ENCODE measurements around the gene PID1.

The PID1 gene

DNA sequence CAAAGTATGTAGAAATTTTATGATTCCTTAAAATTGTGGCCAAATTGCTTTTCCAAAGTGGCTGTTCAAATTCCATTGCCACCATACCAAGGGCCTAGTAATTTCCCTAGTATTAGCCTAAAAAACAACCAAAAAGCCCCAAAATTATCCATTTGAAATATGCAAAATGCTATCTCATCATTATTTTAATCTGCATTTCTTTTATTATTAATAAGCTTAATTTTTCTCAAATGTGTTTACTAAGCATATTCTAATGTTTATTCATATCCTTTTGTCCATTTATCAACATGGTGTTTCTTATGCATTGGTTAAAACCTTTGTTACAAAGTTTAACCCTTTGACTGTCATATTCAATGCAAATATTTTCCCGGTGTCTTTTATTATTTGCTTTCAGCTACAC, 48.0 kb downstream of the PID1 start:
- no peaks in the 10 kb centered on the region for H3K27me3 ChIP-seq (ENCODE audit: control insufficient read depth in 2 of 2, insufficient read depth in 2 of 2, low read length in 2 of 2)
- H3K36me3 ChIP-seq (ENCODE audit: control insufficient read depth in 2 of 2, insufficient read depth in 2 of 2, low read length in 2 of 2): peaks cover 0 to 6% of the 10 kb centered on the region in 2 donors
- no peak overlapping the region for H3K9ac ChIP-seq (ENCODE audit: low read depth in 1 of 2, low read length in 2 of 2)
- H3K4me1 ChIP-seq (ENCODE audit: control insufficient read depth in 2 of 2, insufficient read depth in 2 of 2, low read length in 2 of 2): no peaks in the 10 kb centered on the region
- H3K27ac ChIP-seq (ENCODE audit: low read depth in 2 of 2, low read length in 2 of 2): no peak overlapping the region
- H3K9me3 ChIP-seq (ENCODE audit: control insufficient read depth in 2 of 2, low read length in 2 of 2): no peaks in the 10 kb centered on the region
- no peak overlapping the region for H3K4me3 ChIP-seq (ENCODE audit: low read length in 2 of 2)

DNA sequence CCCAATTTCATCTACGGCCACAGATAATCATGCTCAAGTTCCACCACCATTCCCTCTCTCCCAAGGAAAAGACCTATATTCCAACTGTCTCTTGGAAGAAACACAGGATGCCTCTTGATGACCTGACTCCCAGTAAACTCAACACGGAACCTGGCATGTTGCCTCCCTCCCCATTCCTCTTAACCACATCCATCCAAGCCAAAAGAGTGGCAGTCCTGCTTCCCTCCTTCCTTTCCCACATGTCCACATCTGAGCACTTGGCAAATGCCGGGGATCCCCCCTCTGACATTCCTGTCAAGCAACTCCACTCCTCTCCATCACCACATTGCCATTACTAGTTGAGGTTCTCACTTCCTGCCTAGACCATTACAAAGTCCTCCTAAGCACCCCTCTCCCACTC, 49.4 kb downstream of the PID1 start:
- Histone ChIP-seq H3K36me3 (ENCODE audit: control insufficient read depth in 2 of 2, insufficient read depth in 2 of 2, low read length in 2 of 2) (peaks cover 0 to 6% of the 10 kb centered on the region in 2 donors), H3K9me3 (ENCODE audit: control insufficient read depth in 2 of 2, low read length in 2 of 2) (no peaks in the 10 kb centered on the region), H3K4me1 (ENCODE audit: control insufficient read depth in 2 of 2, insufficient read depth in 2 of 2, low read length in 2 of 2) (no peaks in the 10 kb centered on the region), H3K4me3 (ENCODE audit: low read length in 2 of 2) (no peak overlapping the region), H3K27me3 (ENCODE audit: control insufficient read depth in 2 of 2, insufficient read depth in 2 of 2, low read length in 2 of 2) (no peaks in the 10 kb centered on the region), H3K9ac (ENCODE audit: low read depth in 1 of 2, low read length in 2 of 2) (no peak overlapping the region), H3K27ac (ENCODE audit: low read depth in 2 of 2, low read length in 2 of 2) (no peak overlapping the region)

DNA sequence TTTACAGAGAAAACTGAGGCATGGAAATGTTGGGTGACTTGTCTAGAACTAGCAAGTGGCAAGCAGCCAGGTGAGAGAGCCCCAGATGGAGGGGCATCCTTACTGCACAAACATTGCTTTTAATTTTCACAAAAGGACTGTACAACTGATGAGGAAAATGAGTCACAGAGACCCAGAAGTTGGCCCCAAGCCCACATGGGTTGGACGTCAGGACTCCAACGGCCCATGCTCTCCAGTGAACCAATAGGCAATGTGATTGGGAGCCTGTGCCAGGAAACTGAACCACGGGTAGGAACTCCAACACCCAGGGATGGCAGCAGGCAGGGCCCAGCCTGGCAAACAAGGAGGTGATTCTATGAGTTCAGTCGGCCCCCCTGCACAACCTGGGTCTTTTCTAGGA, 50.8 kb downstream of the PID1 start:
- Histone ChIP-seq H3K9me3 (ENCODE audit: control insufficient read depth in 2 of 2, low read length in 2 of 2) (no peaks in the 10 kb centered on the region), H3K4me1 (ENCODE audit: control insufficient read depth in 2 of 2, insufficient read depth in 2 of 2, low read length in 2 of 2) (no peaks in the 10 kb centered on the region), H3K27ac (ENCODE audit: low read depth in 2 of 2, low read length in 2 of 2) (no peak overlapping the region), H3K9ac (ENCODE audit: low read depth in 1 of 2, low read length in 2 of 2) (no peak overlapping the region), H3K4me3 (ENCODE audit: low read length in 2 of 2) (no peak overlapping the region), H3K27me3 (ENCODE audit: control insufficient read depth in 2 of 2, insufficient read depth in 2 of 2, low read length in 2 of 2) (no peaks in the 10 kb centered on the region), H3K36me3 (ENCODE audit: control insufficient read depth in 2 of 2, insufficient read depth in 2 of 2, low read length in 2 of 2) (no peaks in the 10 kb centered on the region)

DNA sequence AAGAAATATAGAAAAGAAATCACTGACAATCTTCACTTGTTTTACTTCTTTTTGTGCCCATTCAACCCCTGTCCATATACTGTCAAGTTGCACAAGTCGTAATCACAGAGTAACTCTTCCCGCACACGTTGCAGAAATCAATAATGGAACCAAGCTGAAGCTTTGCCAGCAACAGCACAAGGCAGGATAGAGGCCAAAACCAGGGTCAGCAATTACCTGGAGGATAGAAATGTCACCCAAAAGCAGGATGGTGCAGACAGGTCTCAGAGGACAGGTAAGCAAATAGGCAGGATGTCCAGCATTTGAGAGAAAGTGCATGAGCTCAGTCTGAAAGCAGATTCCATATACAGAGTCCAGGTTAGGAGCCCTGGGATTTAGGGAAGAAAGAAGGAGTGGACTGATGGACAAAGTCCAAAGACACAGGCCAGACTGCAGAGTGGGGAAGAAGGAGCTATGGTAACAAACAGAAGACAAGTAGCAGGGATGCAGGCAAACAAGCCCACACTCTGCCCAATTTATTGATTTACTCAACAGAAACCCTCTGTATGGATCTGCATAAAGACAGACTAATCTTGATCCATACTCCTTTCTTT, 52.7 kb downstream of the PID1 start:
- Histone ChIP-seq H3K36me3 (ENCODE audit: control insufficient read depth in 2 of 2, insufficient read depth in 2 of 2, low read length in 2 of 2) (no peaks in the 10 kb centered on the region), H3K4me1 (ENCODE audit: control insufficient read depth in 2 of 2, insufficient read depth in 2 of 2, low read length in 2 of 2) (no peaks in the 10 kb centered on the region), H3K4me3 (ENCODE audit: low read length in 2 of 2) (no peak overlapping the region), H3K27ac (ENCODE audit: low read depth in 2 of 2, low read length in 2 of 2) (no peak overlapping the region), H3K9ac (ENCODE audit: low read depth in 1 of 2, low read length in 2 of 2) (no peak overlapping the region), H3K27me3 (ENCODE audit: control insufficient read depth in 2 of 2, insufficient read depth in 2 of 2, low read length in 2 of 2) (no peaks in the 10 kb centered on the region), H3K9me3 (ENCODE audit: control insufficient read depth in 2 of 2, low read length in 2 of 2) (no peaks in the 10 kb centered on the region)

DNA sequence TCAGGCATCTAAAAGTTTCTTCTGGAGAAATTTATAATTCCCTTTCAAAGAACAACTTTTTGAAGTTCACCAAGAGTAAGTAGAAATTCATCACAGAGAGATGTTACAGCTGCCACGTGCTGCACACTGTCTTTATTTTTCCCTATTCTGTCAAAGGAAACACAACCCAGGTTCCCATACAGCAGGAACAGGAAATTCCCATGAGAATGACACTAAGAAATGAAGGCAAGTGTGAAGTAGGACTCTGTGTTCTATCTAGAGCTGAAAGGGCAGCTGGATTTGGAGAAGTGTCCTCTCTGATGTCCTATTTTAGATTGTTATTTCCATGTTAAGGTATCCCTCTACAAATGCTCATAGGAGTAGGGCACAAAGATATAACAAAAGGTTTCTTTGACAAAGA, 58.8 kb downstream of the PID1 start:
- Histone ChIP-seq H3K4me1 (ENCODE audit: control insufficient read depth in 2 of 2, insufficient read depth in 2 of 2, low read length in 2 of 2) (no peaks in the 10 kb centered on the region), H3K9me3 (ENCODE audit: control insufficient read depth in 2 of 2, low read length in 2 of 2) (no peaks in the 10 kb centered on the region), H3K27ac (ENCODE audit: low read depth in 2 of 2, low read length in 2 of 2) (no peak overlapping the region), H3K36me3 (ENCODE audit: control insufficient read depth in 2 of 2, insufficient read depth in 2 of 2, low read length in 2 of 2) (no peaks in the 10 kb centered on the region), H3K9ac (ENCODE audit: low read depth in 1 of 2, low read length in 2 of 2) (no peak overlapping the region), H3K4me3 (ENCODE audit: low read length in 2 of 2) (no peak overlapping the region), H3K27me3 (ENCODE audit: control insufficient read depth in 2 of 2, insufficient read depth in 2 of 2, low read length in 2 of 2) (no peaks in the 10 kb centered on the region)

DNA sequence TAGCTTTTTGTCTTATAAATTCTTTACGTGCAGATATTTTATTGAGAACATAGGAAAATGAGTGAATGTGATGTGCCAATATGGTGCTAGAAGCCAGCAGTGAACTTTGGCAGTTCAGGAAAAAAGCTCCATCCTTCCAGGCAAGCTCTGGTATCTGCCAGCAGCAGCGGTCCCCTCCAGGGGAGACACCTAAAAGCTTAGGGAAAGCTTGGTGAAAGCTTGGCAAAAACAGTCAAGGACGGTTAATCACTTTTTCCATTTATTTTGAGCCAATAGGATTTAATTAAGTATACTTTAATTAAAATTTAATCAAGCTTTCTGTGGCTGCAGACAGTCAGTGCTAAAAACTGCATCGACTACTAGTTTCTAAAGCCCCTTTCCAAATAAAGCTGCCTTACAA, 60.4 kb downstream of the PID1 start:
- H3K9me3 ChIP-seq (ENCODE audit: control insufficient read depth in 2 of 2, low read length in 2 of 2): no peaks in the 10 kb centered on the region
- no peaks in the 10 kb centered on the region for H3K36me3 ChIP-seq (ENCODE audit: control insufficient read depth in 2 of 2, insufficient read depth in 2 of 2, low read length in 2 of 2)
- no peak overlapping the region for H3K9ac ChIP-seq (ENCODE audit: low read depth in 1 of 2, low read length in 2 of 2)
- no peaks in the 10 kb centered on the region for H3K4me1 ChIP-seq (ENCODE audit: control insufficient read depth in 2 of 2, insufficient read depth in 2 of 2, low read length in 2 of 2)
- no peaks in the 10 kb centered on the region for H3K27me3 ChIP-seq (ENCODE audit: control insufficient read depth in 2 of 2, insufficient read depth in 2 of 2, low read length in 2 of 2)
- H3K4me3 ChIP-seq (ENCODE audit: low read length in 2 of 2): no peak overlapping the region
- H3K27ac ChIP-seq (ENCODE audit: low read depth in 2 of 2, low read length in 2 of 2): no peak overlapping the region

DNA sequence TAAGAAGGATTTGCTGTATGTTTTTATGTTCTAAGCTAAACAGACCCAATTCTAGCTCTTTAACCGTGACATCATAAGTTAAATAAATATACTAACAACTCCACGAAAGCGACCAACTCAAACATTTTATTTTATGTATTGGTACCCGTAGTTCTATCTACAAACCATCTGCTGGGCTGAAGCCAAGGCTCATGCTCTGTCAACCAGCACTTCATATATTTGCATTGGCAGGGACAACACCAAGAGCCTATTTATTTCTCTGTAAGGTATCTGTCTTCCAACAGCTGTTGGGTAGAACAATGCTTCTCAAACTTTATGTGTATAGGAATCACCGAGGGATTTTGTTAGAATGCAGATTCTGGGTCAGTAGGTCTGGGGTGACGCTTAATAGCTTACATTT, 64.5 kb downstream of the PID1 start:
- Histone ChIP-seq H3K4me3 (ENCODE audit: low read length in 2 of 2) (no peak overlapping the region), H3K27me3 (ENCODE audit: control insufficient read depth in 2 of 2, insufficient read depth in 2 of 2, low read length in 2 of 2) (no peaks in the 10 kb centered on the region), H3K9me3 (ENCODE audit: control insufficient read depth in 2 of 2, low read length in 2 of 2) (no peaks in the 10 kb centered on the region), H3K9ac (ENCODE audit: low read depth in 1 of 2, low read length in 2 of 2) (no peak overlapping the region), H3K36me3 (ENCODE audit: control insufficient read depth in 2 of 2, insufficient read depth in 2 of 2, low read length in 2 of 2) (no peaks in the 10 kb centered on the region), H3K4me1 (ENCODE audit: control insufficient read depth in 2 of 2, insufficient read depth in 2 of 2, low read length in 2 of 2) (no peaks in the 10 kb centered on the region), H3K27ac (ENCODE audit: low read depth in 2 of 2, low read length in 2 of 2) (no peak overlapping the region)

DNA sequence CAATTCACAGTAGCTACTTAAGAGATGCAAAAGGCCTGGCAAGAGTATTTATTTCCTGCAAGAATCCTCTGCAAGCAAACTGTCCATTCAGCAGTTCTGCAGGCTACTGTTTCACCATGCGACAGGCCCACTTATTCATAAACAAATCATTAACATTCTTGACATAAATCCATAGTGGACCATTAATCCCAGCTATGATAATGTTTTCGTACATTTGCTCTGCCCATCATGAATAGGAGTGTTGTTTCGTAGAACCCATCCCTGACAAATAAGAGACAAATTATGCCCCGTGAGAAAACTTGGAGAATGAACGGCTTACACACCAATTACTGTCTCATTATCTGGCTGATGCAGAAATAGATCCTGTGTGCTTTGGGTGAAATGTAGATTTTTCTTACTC, 65.4 kb downstream of the PID1 start:
- no peaks in the 10 kb centered on the region for H3K36me3 ChIP-seq (ENCODE audit: control insufficient read depth in 2 of 2, insufficient read depth in 2 of 2, low read length in 2 of 2)
- H3K4me3 ChIP-seq (ENCODE audit: low read length in 2 of 2): no peak overlapping the region
- H3K4me1 ChIP-seq (ENCODE audit: control insufficient read depth in 2 of 2, insufficient read depth in 2 of 2, low read length in 2 of 2): no peaks in the 10 kb centered on the region
- no peak overlapping the region for H3K9ac ChIP-seq (ENCODE audit: low read depth in 1 of 2, low read length in 2 of 2)
- H3K27me3 ChIP-seq (ENCODE audit: control insufficient read depth in 2 of 2, insufficient read depth in 2 of 2, low read length in 2 of 2): no peaks in the 10 kb centered on the region
- H3K27ac ChIP-seq (ENCODE audit: low read depth in 2 of 2, low read length in 2 of 2): no peak overlapping the region
- H3K9me3 ChIP-seq (ENCODE audit: control insufficient read depth in 2 of 2, low read length in 2 of 2): no peaks in the 10 kb centered on the region

DNA sequence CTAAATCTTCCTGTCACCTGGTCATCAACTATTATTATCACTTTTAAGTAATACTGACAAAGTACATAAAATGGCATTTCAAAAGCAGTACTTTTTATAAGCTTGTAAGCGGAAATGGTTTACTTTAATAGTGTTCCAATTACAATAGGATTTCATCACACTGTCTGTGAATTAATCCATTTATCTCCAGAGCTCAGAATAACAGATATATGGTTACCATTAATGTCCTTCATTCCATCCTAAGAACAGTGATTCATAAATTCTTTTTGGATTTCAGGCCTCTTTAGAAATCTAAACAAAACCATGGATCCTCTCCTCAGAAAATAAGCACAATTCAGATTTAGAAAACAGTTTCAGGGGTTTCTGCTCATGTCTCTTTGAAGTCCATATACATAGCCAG, 68.4 kb downstream of the PID1 start:
- Histone ChIP-seq H3K27me3 (ENCODE audit: control insufficient read depth in 2 of 2, insufficient read depth in 2 of 2, low read length in 2 of 2) (no peaks in the 10 kb centered on the region), H3K9ac (ENCODE audit: low read depth in 1 of 2, low read length in 2 of 2) (no peak overlapping the region), H3K9me3 (ENCODE audit: control insufficient read depth in 2 of 2, low read length in 2 of 2) (no peaks in the 10 kb centered on the region), H3K36me3 (ENCODE audit: control insufficient read depth in 2 of 2, insufficient read depth in 2 of 2, low read length in 2 of 2) (no peaks in the 10 kb centered on the region), H3K4me3 (ENCODE audit: low read length in 2 of 2) (no peak overlapping the region), H3K4me1 (ENCODE audit: control insufficient read depth in 2 of 2, insufficient read depth in 2 of 2, low read length in 2 of 2) (no peaks in the 10 kb centered on the region), H3K27ac (ENCODE audit: low read depth in 2 of 2, low read length in 2 of 2) (no peak overlapping the region)

DNA sequence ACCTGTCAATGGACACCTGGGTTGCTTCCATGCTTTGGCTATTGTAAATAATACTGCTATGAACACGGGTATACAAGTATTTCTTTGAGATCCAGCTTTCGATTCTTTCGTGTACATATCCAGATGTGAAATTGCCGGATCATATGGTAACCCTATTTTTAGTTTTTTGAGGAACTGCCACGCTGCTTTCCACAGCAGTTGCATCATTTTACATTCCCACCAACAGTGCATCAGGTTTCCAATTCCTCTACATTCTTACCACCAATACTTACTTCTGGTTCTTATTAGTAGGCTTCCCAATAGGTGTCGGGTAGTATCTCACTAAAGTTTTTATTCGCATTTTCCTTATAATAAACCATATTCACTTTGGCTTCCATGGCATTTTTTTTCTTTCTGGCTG, 69.6 kb downstream of the PID1 start:
- H3K36me3 ChIP-seq (ENCODE audit: control insufficient read depth in 2 of 2, insufficient read depth in 2 of 2, low read length in 2 of 2): no peaks in the 10 kb centered on the region
- H3K27me3 ChIP-seq (ENCODE audit: control insufficient read depth in 2 of 2, insufficient read depth in 2 of 2, low read length in 2 of 2): no peaks in the 10 kb centered on the region
- H3K27ac ChIP-seq (ENCODE audit: low read depth in 2 of 2, low read length in 2 of 2): no peak overlapping the region
- H3K9ac ChIP-seq (ENCODE audit: low read depth in 1 of 2, low read length in 2 of 2): no peak overlapping the region
- H3K4me1 ChIP-seq (ENCODE audit: control insufficient read depth in 2 of 2, insufficient read depth in 2 of 2, low read length in 2 of 2): no peaks in the 10 kb centered on the region
- H3K9me3 ChIP-seq (ENCODE audit: control insufficient read depth in 2 of 2, low read length in 2 of 2): no peaks in the 10 kb centered on the region
- no peak overlapping the region for H3K4me3 ChIP-seq (ENCODE audit: low read length in 2 of 2)

DNA sequence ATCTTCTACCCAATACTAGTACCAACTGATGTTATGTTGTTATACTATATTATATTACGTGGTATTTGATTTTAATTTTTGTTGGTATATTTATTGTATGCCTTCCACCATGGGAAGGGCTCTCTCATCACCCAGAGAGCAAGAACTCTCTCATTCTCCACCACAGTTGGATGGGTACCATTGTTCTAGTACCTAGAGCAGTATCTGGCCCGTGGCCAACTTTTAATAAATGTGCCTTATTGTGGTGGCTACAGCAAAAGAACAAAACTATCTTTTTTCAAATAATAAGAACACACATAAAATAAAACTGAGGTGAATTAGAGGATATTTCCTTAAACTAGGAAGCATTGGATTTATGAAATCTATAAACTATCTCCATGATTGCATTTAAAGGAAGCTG, 71.8 kb downstream of the PID1 start:
- Histone ChIP-seq H3K9ac (ENCODE audit: low read depth in 1 of 2, low read length in 2 of 2) (no peak overlapping the region), H3K4me3 (ENCODE audit: low read length in 2 of 2) (no peak overlapping the region), H3K36me3 (ENCODE audit: control insufficient read depth in 2 of 2, insufficient read depth in 2 of 2, low read length in 2 of 2) (no peaks in the 10 kb centered on the region), H3K9me3 (ENCODE audit: control insufficient read depth in 2 of 2, low read length in 2 of 2) (no peaks in the 10 kb centered on the region), H3K27me3 (ENCODE audit: control insufficient read depth in 2 of 2, insufficient read depth in 2 of 2, low read length in 2 of 2) (no peaks in the 10 kb centered on the region), H3K4me1 (ENCODE audit: control insufficient read depth in 2 of 2, insufficient read depth in 2 of 2, low read length in 2 of 2) (no peaks in the 10 kb centered on the region), H3K27ac (ENCODE audit: low read depth in 2 of 2, low read length in 2 of 2) (no peak overlapping the region)
